ENCODE data around the gene NOTCH1.

NOTCH1 gene

DNA sequence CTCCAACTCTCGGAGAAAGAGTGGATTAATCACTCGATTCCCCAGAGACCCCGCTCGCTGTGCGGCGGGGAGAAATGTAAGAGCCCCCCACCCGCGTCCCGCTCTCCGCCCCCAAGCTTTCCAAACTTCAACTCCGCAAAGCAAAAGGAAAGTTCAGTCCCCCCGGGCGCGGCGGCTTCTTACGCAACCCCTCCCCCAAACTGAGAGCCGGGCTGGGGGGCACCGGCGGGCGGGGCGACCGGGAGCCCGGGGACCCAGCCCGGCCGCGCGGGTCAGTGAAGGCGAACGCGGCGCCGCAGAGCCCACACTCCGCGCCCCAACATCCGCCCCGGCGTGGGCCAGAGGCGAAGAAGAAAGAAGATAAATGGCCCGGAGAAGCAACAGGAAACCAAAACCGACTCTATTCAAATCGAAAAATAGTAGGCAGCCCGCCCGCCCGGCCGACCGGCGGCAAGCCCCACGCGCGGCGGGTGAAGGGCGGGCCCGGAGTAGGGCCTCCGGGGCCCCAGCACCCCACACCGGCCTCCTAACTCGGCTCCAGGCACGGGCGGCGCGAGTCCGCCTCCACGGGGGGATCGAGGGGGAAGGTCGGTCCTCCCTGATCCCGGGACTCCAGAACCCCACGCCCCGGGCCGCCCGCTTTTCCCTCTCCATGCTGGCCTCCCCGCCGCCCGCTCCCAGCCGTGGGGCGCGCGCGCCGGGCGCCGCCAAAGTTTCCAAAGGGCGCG, 720 bp downstream of the NOTCH1 start:
- no peak for DNase-seq

DNA sequence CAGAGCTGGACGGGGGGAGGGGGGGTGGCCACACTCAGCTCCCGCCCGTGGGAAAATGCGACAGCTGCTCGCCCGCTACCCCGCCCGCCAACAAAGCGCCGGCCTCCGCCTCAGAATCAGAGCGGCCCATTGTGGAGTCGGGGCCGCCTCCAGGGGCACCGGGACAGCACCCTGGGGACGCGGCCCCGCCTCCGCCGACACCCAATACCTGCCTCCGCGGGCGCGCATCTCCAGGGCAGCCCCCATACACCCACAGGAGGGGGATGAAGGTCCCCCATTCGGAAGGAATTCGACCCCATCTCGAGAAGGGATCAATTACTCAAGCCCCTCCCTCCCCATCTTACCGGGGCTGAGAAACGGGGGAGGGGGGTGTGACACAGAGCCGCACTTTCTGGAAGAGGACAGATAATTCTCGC, 1.3 kb downstream of the NOTCH1 start:
- peak; percentile 26 to 73 for DNase-seq

DNA sequence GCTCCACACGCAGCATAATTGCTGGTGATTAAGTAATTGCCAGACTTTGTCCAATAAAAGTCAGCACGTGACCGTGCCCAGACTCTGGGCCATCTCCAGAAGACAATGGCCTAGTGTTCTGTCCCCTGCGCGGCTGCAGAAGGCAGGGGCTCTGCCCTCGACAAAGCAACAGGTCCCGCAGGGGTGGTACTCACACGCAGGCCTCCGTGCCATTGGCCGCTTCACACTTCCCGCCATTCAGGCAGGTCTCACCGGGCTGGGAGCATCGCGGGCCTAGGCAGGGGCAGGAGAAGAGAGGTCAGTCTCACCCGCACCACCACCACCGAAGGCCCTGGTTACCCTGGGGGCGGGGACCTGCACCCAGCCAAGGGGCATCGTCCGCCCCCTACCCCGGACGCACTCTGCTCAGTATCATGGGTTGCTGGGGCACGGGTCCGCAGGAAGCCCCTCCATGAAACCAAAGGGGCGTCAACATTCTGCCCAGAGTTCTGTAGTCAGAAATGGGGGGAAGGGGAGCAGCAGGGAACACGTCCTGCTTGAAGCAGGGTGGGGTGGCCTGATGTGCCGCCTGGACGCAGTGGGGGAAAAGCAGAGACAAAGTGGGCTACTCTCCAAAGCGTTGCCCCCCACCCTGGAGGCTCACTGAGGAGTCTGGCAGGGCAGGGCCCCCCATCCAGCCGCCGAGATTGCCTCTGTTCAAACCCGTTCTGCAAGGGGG, 1.9 kb downstream of the NOTCH1 start:
- DNase-seq = peak; percentile 85 to 93

DNA sequence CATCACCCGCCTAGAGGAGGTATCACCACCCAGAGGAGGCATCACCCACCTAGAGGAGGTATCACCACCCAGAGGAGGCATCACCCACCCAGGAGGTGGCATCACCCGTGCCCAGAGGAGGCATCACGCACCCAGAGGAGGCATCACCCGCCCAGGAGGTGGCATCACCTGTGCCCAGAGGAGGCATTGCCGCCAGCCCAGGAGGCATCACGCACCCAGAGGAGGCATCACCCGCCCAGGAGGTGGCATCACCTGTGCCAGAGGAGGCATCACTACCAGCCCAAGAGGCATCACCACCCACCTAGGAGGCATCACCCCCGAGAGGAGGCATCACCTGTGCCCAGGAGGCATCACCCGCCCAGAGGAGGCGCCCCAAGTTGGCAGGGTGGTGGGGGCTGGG, 2.6 kb downstream of the NOTCH1 start:
- DNase-seq = no peak

DNA sequence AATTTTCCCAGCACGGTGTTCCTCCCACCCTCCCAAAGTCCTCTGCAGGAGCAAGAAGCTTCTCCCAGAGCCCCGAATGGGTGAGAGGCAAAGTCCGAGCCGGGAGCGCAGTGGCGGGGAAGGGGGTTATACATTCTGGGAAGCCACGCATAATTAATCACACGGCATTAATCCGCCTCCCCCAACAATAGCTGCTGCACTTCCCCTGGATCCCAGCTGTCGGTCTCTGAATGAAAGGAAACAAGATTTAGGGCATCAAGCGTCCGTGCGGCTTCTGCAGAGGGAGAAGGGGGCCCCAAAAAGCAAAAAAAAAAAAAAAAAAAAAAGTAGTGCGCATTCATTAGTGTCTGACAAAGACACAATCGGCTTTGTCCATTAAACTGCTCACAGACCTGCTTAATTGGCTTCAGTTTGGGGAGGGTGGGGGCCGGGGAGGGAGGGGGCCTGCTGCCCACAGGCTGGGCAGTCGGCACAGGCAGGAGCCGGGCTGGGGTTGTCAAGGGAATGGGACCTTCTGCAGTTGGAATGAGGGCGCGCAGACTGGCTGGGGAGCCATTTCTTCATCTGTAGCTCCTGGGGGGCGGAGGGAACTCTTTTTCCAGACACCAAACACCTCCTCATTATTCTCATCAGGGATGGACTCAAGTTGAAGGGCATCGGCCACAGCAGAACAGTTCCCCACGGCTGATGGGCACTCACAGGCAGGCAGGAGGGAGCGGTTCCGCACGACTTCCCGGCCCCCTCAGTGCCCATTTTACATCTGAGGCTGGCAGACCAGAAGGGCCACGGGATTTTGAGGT, 3.4 kb downstream of the NOTCH1 start:
- no peak for DNase-seq

DNA sequence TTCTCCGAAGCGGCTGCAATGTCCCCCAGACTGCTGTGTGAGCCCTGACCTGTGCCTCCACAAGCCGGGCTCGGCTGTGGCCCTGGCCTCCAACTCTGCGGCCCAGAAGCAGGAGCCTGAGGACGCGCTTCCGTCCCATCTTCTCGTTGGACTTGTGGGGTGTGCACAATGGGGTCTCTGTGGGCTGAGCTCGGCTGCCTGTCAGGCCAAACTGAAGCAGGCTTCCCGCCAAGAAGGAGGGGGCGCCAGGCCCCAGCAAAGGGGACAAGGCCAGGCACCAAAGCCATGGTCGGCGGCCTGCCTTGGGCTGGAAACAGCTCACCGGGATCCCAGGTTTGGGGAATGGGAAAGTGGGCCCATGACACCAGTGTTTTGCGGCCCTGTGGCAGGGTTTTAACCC, 4.1 kb downstream of the NOTCH1 start:
- no peak for DNase-seq

DNA sequence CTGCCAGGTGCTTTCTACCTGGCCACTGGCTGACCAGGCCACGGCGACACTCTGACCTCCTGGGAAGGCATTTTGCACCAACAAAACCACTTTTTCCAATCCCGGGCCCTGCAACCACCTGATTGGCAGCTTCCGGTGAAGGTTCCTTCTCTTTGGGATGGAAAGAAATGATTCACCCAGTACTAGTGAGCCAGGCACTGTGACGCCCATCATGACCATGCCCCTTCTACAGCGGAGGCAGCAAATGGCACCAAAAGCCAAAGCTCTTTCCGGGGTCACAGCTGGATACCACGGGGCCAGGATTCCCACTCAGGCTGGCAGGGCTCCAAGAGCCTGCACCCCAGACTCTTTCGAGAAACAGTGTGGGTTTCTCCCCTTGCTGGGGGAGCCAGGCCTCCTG, 4.7 kb downstream of the NOTCH1 start:
- DNase-seq = no peak

DNA sequence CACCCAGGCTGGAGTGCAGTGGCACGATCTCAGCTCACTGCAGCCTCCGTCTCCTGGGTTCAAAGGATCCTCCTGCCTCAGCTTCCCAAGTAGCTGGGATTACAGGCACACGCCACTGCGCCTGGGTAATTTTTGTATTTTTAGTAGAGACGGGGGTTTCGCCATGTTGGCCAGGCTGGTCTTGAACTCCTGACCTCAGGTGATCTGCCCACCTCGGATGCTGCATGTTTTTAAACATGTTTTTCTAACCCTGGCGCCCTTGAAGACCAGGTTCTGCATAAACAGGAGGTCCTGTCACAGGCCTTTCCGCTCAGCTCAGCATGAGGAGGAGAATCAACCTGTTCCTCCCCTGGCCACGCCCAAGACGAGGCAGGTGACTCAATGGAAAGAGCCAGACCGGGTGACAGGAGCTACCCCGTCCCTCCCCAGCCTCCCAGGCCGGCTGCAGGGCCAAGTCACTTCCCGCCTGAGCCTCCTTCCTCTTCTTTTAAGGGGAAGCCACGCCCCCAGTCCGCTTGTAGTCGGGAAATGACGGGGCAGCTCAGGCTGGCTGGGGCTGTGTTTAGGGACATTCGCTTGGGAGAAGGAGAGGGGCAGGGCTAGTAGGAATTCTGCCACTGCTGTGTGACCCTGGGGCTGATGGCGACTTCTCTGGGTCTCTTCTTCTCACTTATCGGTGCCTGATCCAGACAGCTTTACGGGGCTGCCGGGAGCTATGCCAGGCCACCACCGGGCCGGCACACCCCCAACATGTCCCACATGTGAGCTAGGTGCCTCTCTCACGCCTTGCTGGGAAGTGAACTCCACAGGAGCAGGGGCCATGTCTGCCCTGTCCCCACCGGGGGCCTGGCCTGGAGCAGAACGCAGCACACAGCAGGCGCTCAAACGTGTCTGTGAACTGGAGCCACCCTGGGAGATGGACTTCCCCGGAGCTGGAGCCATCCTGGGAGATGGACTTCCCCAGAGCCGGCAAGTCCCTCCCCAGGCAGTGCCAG, 6.1 kb downstream of the NOTCH1 start:
- DNase-seq = no peak

DNA sequence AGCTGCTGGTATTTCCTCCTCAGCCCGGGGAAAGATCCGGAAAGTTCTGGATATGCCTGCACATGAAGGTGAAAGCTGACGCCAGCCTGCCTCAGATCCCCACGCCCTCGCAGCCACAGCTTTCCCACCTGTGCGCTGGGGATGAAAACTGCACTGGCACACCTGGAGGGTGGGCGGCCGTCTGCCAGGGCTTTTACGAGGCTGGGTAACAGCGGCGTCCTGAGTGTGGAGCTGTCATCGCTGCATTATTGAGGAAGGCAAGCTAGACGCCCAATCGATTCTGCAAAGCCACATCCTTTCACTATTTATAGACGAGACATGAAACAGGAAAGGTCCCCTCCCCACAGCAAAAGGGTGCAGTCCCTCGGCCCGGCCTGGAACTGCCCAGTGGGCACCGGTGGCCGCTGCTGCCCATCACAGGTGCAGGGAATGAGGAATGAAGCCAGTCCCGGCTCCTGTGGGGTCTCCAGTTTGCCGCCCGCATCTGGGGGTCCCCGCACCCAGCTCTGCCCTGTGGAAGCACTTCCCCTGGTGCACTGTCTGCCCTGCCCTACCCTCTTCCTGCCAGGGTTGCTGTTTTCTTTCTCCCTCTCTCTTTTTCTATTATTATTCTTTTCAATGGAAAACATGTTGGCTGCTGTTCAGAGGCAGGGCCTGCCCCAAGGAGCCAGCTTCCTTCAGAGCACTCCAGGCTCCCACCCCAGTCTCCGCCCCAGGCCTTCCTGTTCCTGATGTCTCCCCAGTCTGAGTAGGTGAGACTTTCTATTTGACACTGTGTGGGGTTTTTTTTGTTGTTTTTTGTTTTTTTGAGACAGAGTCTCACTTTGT, 7.0 kb downstream of the NOTCH1 start:
- no peak for DNase-seq

DNA sequence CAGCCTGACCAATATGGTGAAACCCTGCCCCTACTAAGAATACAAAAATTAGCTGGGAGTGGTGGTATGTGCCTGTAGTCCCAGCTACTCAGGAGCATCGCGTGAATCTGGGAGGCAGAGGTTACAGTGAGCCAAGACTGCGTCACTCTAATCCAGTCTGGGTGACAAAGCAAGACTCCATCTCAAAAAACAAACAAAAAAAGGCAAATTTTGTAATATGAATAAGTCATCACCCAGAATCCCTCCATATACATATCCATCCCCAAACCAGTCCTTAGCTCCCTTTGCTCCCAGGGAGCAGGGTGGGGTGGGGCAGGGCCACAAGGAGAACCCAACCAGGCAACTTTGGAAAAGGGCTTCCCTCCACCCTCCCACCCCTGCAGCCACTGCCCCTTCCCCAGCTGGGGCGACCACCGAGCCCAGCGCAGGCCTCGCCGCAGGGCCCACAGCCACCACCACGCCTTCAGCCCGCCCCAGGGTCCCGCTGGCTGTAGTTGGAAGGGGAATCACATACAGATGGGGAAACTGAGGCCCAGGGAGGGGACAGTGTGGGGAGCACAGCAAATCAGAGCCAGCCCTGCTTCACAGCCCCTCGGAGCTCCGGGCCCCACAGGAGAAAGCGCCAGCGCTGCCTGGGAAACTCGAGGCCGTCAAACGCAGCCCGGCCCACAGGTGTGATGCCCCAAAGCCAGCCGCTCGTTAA, 7.8 kb downstream of the NOTCH1 start:
- no peak for DNase-seq

DNA sequence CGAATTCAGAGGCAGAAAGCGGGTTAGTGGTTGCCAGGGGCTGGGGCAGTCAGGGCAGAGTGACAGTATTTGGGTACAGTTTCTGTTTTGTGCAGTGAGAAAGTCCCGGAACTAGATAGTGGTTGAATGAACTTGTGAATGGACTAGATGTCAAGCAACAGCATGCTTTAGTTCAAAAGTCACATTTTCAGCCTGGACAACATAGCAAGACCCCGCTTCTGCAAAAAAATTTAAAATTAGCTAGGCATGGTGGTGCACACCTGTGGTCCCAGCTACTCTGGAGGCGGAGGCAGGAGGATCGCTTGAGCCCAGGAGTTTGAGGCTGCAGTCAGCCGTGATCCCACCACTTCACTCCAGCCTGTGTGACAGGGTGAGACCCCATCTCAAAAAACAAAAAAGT, 8.4 kb downstream of the NOTCH1 start:
- no peak for DNase-seq

DNA sequence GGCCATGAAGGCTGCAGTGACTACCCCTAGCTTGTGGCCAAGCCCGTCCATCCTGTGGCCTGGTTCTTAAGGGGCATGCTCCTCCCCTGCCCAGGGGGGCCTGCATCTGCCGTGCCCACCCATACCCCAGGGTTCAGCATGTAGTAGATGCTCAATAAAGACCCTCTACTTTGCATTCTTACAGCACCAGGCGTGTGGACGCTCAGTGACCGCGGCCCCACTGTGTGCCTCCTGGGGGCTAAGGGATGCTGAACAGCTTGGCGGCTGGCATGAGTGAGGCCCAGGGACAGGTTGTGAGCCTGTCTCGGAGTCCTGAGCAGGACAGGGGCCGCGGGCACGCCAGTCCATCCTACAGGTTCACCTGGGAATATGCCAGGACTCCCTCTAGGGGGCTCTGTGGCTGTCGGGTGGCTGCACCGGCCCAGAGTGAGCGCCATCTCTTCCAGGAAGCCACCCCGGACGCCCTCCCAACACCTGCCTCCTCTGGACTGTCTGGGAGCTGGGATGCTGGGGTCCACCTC, 9.1 kb downstream of the NOTCH1 start:
- DNase-seq = peak in 1 of 2 experiments; percentile 20

DNA sequence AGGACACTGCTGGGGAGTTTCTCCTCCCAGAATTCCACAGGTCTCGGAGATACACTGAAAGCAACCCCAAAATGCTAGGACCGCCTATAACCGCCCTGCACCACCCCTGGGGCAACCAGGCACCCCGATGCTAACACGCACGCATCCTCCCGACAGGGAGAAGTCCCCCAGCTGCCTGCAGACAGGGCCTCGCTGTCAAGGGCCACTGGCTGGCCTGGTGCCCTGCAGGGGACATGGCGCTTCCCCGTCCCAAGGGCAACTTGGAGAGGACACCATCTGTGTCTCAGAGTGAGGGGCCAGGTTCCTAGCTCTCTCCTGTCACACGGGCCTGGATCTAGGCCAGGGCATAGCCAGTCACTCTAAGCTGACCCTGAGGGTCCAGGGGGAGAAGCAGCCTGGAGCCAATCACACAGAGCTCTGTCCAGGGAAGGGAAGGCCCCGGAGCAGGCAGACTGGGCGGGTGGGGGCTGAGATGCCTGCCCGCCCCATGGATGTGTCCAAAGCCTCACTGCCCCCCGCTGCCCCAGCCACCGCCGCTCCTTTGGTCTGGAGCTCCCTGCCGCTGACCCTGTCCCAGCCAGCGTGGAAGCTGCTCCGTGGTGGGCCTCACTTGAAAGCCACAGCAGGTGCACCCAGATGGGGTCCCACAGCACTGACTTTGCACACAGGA, 9.7 kb downstream of the NOTCH1 start:
- no peak for DNase-seq

DNA sequence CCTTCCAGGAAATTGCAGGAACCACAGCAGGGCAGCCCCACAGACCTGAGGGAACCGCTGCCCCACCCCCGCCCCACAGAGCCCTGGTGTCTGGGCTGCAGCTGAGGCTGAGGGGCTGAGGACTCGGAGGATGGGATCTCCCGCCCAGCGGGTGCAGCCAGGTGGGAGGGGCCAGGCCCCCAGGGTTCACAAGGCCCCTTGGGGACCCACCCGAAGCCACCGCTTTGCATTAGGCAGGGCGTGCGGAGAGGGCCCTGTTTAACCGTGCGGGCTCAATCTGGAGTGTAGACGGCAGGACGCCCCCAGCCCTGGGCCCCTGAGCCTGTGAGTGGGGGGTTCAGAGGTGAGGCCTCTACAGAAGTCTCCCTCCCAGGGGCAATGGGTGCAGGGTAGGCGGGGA, 10.8 kb downstream of the NOTCH1 start:
- peak; percentile 21 to 68 for DNase-seq

DNA sequence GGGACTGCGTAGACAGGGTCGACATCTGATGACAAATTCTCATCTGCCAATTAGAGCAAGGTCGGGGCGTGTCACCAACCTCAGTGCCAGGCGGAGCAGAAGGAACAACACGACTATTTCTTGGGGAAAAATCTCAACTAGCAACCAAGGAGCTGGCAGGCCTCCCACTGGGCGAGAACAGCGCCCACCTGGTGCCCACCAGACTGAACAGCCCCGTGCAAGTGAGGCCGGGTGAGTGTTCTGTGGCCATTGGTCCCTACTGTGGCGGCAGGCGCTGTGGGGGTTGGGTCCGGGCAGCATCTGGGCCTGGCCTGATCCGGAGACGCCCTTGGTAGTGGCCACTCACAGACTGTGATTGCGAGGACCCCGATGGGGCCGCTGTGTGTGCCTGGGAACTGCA, 11.5 kb downstream of the NOTCH1 start:
- no peak for DNase-seq

DNA sequence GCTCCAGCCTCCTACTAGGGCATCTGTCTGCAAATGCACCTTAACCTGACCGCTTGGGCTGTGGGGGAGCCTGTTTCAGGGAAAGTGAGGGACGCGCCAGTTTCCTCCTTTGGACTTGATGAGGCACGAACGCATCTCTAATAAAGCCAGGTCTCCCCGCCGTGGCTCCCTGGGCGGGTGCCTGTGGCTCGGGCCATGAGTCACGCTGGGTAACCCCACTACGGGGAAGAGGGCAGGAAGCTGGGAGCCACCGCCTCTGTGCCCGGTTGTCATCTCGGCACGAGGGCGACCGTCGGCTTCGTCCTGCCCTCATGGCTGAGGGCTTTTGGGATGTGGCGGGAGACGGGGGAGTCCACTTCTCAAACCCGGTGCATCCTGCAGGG, 12.1 kb downstream of the NOTCH1 start:
- no peak for DNase-seq

DNA sequence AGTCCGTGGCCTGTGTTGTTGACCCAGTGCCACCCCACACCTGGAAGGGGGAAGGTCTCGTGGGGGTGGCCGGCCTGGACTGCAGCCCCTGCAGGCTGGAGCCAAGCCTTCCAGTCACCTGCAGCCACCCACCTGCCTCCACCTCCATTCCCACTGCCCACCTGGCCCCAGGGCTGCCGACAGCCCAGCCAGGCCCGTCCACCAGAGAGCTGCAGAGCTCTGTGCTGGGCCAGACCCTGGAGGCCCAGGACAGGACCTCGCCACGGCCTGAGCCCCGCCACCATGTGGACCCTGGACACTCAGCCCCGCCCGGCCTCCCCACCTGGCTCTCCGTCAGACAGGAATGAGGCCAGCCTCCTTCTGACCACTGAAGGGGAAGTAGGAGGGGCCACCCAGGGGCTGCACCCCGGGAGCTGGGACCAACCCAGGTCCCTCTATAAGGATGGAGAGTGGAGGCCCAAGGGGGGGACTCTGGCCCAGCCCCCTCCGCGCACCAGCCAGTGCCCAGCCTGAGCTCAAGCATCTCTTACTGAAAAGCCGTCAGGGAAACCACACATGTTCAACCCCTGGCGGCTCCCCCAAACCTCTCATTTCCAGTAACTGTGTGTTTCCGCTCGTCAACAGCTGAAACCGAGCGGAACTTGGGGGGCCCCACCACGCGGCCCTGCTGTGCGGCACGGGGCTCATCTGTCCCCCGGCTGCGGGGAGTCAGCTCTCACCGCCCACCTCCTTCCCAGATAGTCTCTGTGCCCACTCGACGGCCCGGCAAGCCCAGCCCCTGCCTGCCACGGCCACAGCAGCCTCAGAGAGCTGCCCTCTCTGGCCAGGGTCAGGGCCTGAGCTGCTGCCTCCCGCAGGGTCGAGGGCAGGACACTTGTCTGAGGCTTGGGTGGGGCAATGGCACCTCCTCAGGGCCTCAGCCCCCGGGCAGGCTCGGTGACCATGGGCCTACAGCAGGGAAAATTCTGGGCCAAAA, 12.8 kb downstream of the NOTCH1 start:
- DNase-seq = no peak

DNA sequence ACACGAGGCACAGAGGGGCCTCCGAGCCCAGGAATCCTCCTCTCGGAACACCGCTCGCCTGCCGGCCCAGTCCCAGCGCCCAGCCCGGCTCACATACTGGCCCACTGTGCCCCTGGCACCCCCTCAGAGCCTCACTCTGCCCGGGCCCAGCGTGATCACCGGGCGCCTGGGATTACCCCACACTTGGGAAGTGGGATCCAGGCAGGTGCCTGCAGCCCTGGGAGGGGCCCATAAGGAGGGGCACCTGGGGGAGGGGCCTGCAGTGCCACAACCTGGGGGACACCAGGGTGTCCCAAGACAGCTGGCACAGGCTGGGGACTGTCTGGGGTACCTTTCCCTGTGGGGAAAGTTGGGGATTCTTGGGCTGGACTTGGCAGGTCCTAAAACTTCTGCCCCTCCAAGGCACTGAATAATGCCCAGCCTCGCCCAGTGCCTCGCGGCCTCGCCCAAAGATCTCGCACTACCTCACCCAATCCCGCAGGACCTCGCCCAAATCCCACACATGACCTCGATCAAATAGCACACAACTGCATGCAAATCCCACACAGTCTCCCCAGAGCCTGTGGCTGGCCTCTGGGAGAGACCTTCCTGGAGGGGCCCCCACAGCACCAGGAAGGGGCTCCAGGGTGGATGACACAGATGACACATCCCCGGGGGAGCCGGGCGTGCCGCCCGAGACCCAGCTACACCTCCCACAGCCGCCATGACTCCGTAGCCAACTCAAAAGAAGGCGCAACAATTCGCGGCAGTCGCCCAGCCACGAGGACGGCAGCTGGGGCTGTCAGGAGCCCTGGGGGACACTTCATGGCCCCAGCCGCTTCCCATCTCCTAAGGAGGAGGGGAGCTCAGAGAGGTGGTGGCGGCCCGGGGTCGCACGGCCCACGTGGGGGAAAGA, 13.7 kb downstream of the NOTCH1 start:
- DNase-seq = peak; percentile 61 to 74
